Measurements from ENCODE around the gene FOXP4. TPM values are rescaled to one million over a fixed set of nuclear protein-coding genes. Genes with fewer than 3 reads are reported as not detected.

The FOXP4 gene
- total RNA-seq: 5.8 and 6.1 TPM in 2 replicates

DNA sequence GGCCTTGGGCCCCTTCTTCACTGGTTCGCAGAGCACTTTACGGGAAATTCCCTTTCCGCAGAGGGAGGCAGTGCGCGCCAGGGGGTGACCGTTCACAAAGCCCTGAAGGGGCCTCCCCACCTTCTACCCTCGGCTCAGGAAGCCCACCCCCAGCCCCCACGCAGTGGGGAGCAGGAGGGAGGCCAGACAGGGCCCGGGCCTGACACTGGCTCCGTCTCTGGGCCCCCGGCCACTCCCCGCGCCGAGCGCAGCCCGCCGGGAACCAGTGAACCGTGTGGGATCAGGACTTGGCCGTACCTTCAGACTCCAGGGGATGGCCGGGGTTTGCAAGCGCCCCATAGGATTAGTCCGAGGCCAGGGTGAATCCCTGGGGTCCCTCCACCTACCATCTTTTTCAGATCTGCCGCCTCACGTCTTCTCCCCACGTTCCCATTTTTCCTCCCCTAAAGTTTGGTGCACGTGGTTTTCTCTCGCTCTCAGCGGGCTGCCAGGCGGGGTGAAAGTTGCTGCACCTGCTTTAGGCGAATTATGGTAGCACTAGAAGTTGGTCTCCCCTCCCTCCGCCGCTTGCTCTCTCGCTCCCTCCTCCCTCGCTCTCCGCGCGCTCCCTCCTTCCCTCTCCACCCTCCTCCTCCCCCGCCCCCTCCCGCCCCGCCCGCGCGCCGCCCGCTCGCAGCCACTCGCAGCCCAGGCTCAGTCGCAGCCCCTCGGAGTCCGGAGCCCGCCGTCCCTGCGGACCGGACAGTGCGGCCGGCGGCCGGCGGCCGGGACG is at the start of gene FOXP4:
TSS of gene FOXP4 (plus strand) at position 679 of the 772 bp plus-strand sequence. CDS start 19,380 bp downstream, outside the sequence.
- intact Hi-C loops (cut with micrococcal nuclease): loop anchor here (1.0 to 10.0 kb wide), 9 partner anchors 14 to 473 kb away; partner anchors contain the start of genes NFYA, OARD1, PRICKLE4 and TFEB

DNA sequence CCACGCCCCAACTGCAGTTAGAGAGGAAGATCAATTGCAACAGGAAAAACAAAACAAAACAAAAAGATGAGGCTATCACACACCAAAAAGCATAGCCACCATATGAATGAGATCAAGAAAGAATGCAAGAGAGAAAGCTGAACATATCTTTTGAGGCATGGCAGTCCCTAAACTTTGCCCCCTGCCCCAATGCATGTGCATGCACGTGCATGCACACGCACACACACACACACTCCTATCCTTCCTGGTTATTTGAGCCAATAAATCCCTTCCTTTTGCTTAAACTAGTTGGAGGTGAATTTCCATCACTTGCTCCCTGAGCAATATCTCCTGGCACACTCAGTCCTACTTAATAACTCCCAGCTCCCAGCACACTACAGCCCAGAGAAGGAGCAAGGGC is 48.6 kb upstream of the FOXP4 start:
- intact Hi-C loops (cut with micrococcal nuclease): no loop called here

- intact Hi-C loops (cut with micrococcal nuclease): no loop called here
These were observed 48.2 kb upstream of the FOXP4 start for GRCh38 chr6:41497994-41498393.

GRCh38 chr6:41498968-41499599 is 47.1 kb upstream of the FOXP4 start:
- intact Hi-C loops (cut with micrococcal nuclease): no loop called here

GRCh38 chr6:41500561-41500960 is 45.6 kb upstream of the FOXP4 start:
- intact Hi-C loops (cut with micrococcal nuclease): loop anchor here (5.0 kb wide), 1 partner anchor 128 kb away; no protein-coding TSS in a partner anchor

- intact Hi-C loops (cut with micrococcal nuclease): loop anchor here (5.0 kb wide), 1 partner anchor 130 kb away; no protein-coding TSS in a partner anchor
These were observed 43.6 kb upstream of the FOXP4 start for GRCh38 chr6:41502566-41502916.

DNA sequence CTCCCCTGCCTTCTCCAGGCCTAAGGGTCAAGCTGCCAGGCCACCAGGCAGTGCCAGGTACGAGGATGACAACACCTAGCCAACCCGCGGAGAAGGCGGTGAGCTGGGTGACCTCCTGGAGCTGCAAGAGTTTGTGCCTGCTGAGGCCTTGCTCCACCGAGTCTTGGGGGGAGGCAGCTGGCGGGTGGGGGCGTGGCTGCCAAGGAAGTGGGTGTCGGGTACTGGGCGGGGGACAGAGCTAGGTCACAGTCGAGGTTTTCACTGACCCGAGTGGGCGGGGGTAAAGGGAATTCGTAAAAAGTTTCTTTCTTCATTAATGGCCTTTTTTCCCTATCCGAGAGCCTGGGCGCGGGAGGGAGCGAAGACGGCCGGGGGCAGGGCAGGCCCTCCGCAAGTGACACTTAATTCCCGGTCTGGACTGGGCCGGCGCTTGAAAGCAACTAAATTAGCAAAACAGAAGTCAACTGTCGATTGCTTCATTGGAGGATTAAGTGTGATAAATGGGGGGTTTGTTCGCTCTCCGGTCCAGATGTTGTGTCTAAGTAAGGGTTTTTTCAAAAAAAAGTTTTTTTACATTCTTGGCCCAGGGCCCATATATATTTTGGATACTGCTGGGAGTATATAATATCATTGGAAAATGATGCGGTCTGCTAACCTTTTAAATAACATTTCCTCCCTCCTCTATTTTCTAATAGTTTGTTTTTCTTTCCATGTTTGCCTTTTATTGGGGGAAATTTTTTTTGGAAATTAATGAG is 43.1 kb upstream of the FOXP4 start:
- intact Hi-C loops (cut with micrococcal nuclease): loop anchor here (5.0 kb wide), 1 partner anchor 131 kb away; no protein-coding TSS in a partner anchor

DNA sequence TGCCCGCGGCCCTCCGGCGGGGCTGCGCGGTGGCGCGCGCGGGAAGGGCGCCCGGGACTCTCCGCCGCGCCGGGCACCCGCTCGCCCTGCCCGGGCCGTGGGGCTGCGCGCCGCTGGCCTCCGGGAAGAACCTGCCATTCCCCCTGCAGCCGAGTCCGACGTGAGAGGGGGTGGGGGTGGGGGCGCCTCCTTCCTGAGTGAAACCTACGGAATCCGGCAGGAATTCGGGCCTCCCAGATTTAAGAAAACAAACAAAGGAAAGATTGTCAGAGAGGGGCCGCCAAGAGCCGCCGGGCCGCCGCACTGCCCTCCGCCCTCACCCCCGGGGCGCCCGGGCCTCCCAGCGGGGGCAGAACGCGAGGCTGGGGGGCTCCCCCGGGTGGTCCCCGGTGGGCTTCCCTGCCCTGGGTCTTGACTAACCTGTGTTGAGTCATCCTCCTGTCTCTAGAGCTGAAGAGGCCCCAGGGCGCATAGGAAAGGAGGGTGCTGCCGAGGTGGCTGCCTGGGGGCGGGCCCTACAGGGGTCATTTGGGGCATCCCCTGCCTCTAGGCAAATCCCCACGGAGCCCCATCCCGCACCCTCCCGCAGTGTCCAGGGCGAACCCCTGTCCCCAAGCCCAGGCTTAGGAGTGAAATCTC is 42.2 kb upstream of the FOXP4 start:
- intact Hi-C loops (cut with micrococcal nuclease): loop anchor here (5.0 kb wide), 1 partner anchor 132 kb away; no protein-coding TSS in a partner anchor

- intact Hi-C loops (cut with micrococcal nuclease): loop anchor here (5.0 kb wide), 1 partner anchor 132 kb away; no protein-coding TSS in a partner anchor
These were observed 41.6 kb upstream of the FOXP4 start for GRCh38 chr6:41504466-41505121.

GRCh38 chr6:41505122-41506049 is 40.8 kb upstream of the FOXP4 start:
- intact Hi-C loops (cut with micrococcal nuclease): no loop called here

GRCh38 chr6:41508479-41508878 is 37.7 kb upstream of the FOXP4 start:
- intact Hi-C loops (cut with micrococcal nuclease): no loop called here

DNA sequence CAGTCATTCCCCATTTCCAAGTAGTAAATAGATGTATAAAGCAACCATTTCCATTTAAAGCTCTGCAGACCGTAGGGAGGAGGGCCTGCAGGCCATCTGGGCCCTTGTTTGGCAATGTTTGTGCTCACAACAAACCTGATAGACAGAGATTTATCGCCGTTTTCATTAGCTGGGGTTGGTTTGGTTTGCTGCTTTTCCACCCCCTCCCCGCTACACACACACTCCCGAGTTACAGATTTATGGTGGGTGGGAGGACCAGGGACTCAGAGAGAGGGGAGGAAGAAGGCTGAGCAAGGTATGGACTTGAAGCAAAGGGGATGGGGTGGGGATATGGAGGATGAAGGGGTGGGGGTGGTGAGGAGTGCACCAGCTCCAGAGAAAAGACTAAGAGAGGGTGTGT is 36.6 kb upstream of the FOXP4 start:
- intact Hi-C loops (cut with micrococcal nuclease): no loop called here

- intact Hi-C loops (cut with micrococcal nuclease): no loop called here
These were observed 34.6 kb upstream of the FOXP4 start for GRCh38 chr6:41511443-41512060.

DNA sequence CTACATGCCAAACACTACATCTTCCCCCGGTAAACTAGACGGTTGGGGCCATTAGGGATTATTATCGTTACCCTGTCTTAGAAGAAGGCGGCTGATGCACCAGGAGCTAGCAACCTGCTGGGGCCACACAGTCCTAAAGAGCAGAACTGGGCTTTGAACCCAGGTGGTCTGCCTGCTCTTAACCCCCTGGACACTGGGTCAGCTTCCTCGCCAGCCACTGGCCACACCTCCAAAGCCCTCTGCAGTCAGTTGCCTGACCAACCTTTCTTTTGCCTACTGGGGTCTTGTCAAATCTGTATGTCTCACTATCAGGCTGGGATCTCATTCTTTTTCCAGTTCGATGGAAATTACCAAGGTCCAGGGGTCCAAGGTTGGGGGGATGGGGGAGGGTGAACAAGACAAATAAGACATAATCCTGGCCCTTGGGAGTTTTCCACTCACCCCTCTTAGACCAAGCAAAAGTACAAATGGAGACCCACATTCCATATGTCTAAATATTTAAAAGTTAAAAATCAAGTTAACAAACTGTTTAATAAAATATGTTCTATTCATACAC is 34.0 kb upstream of the FOXP4 start:
- intact Hi-C loops (cut with micrococcal nuclease): no loop called here

- intact Hi-C loops (cut with micrococcal nuclease): no loop called here
These were observed 30.2 kb upstream of the FOXP4 start for GRCh38 chr6:41515995-41516394.

- intact Hi-C loops (cut with micrococcal nuclease): no loop called here
These were observed 28.1 kb upstream of the FOXP4 start for GRCh38 chr6:41518118-41518517.

GRCh38 chr6:41519305-41519744 is 26.9 kb upstream of the FOXP4 start:
- intact Hi-C loops (cut with micrococcal nuclease): no loop called here

- intact Hi-C loops (cut with micrococcal nuclease): no loop called here
These were observed 26.2 kb upstream of the FOXP4 start for GRCh38 chr6:41519745-41520699.

All from T-helper 1 cell treated with Interleukin-12 subunit alpha and Interleukin-12 subunit beta and Interleukin-4 antibody, amounts not matched to agents 30 ng/mL and 1 ng/mL, for 36 hours (primary cell).